Kidney (tissue), 14 donors: ENCODE measurements around the gene ITGAX. TPM values are rescaled to one million over a fixed set of nuclear protein-coding genes. Genes with fewer than 3 reads are reported as not detected.

Experiments
- DNase-seq, 5 donors: peaks; one replicate each; pipeline ENCODE4 v3.0.0-alpha.2; 2013 to 2020
- FAIRE-seq: peaks from 2 replicates; lab custom pipeline; 2012; peaks lifted over from hg19 to GRCh38; lab: Jason Lieb, UNC
- H3K27ac ChIP-seq, 2 donors: one replicate each; pipeline ENCODE4 v1.7.0; 2013; ENCODE audit warnings: low read depth in 2 of 2, low read length in 2 of 2, inconsistent platforms in 1 of 2
- H3K27me3 ChIP-seq: one replicate; pipeline ENCODE4 v1.7.1; 2013; ENCODE audit warnings: low read length, inconsistent platforms; ENCODE audit not compliant: control insufficient read depth, insufficient read depth
- H3K36me3 ChIP-seq, 3 donors: one replicate each; pipeline versions ENCODE4 v1.7.0 to v1.7.1; 2013; ENCODE audit warnings: low read length in 3 of 3, control low read depth in 1 of 3, inconsistent platforms in 1 of 3; ENCODE audit not compliant: insufficient read depth in 3 of 3, control insufficient read depth in 2 of 3
- H3K4me1 ChIP-seq, 3 donors: one replicate each; pipeline versions ENCODE4 v1.7.0 to v1.7.1; 2013; ENCODE audit warnings: low read length in 3 of 3, inconsistent platforms in 1 of 3, low read depth in 1 of 3; ENCODE audit not compliant: control insufficient read depth in 2 of 3, insufficient read depth in 2 of 3
- H3K4me3 ChIP-seq, 3 donors: one replicate each; pipeline versions ENCODE4 v1.7.0 to v1.8.1; 2013; ENCODE audit warnings: low read length in 3 of 3, control low read depth in 1 of 3, inconsistent platforms in 1 of 3
- H3K9ac ChIP-seq, 3 donors: one replicate each; pipeline versions ENCODE4 v1.7.0 to v1.7.1; 2013; ENCODE audit warnings: low read length in 3 of 3, control low read depth in 1 of 3, inconsistent platforms in 1 of 3
- H3K9me3 ChIP-seq, 3 donors: one replicate each; pipeline versions ENCODE4 v1.7.0 to v1.7.1; 2013; ENCODE audit warnings: low read length in 3 of 3, control low read depth in 1 of 3, inconsistent platforms in 1 of 3; ENCODE audit not compliant: control insufficient read depth in 2 of 3, insufficient read depth in 1 of 3
- intact Hi-C: fragments of 100-400 bp; cut with DNase I; formaldehyde crosslinking; loops from one replicate; pipeline ENCODE4 v1.11.1; 2022
- polyA plus RNA-seq: library from polyadenylated mRNA; stranded (reverse); fragments of 350-450 nt; fragmentation: Illumina TruSeq; extraction: RNeasy Lipid Tissue Mini Kit (QIAGEN cat#74804); gene quantifications from one replicate; pipeline ENCODE4 v1.2.3, GENCODE V29; 2014; ENCODE audit warnings: low read depth, low replicate concordance; ENCODE audit not compliant: insufficient read depth
- total RNA-seq: library from RNA; stranded (reverse); fragmentation: NEBNext Ultra II Directional; extraction: Animal tissue kit (Norgen Biotek cat#: 25700); gene quantifications from one replicate; pipeline ENCODE4 v1.2.1, GENCODE V29; 2021
- TF ChIP-seq, protein P1 (sequence below): IDR thresholded peaks from 3 replicates; pipeline ENCODE4 v1.5.1; 2012; ENCODE audit warnings: mild to moderate bottlenecking, moderate library complexity, borderline replicate concordance; ENCODE audit not compliant: insufficient read depth; ENCODE audit errors: extremely low read depth
- donor health status: control.
- donor health status: control.
- donor health status: control.
- donor health status: control.
- donor health status: control.
- donor health status: DM: yes; HTN: yes; CAD: no.
- donor health status: Normal renal cell carcinoma (clear cell type).

The ITGAX gene
- total and polyA plus RNA-seq, 2 donors from 2014 or later = 0.37 to 11.9 TPM

DNA sequence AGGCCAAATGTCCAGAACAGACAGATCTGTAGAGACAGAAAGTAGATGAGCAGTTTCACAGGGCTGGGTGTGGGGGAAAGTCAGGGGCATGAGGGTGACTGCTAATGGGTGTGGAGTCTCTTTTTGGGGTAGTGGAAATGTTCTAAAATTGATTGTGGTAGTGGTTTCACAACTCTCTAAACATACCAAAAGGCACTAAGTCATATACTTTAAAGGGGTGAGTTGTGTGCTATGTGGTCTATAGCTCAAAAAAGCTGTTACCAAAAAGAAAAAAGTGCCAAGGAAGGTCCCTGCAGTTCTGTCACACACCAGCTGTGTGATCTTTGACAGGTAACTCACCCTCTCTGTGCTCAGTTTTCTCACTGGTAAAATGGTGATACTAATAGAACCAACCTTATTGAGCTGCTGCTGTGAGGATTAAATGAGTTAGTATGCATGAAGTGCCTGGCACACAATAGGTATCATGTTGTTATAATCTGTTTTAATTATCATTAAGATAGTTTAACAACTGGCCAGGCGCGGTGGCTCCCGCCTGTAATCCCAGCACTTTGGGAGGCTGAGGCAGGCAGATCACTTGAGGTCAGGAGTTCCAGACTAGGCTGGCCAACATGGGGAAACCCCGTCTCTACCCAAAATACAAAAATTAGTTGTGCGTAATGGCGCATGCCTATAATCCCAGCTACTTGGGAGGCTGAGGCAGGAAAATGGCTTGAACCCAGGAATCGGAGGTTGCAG lies 10.3 kb downstream of the ITGAX start:
- no peak overlapping the region for H3K4me3 ChIP-seq
- no peak overlapping the region for H3K27ac ChIP-seq
- H3K36me3 ChIP-seq = no peaks in the 10 kb centered on the region
- TF ChIP-seq, protein P1, sequence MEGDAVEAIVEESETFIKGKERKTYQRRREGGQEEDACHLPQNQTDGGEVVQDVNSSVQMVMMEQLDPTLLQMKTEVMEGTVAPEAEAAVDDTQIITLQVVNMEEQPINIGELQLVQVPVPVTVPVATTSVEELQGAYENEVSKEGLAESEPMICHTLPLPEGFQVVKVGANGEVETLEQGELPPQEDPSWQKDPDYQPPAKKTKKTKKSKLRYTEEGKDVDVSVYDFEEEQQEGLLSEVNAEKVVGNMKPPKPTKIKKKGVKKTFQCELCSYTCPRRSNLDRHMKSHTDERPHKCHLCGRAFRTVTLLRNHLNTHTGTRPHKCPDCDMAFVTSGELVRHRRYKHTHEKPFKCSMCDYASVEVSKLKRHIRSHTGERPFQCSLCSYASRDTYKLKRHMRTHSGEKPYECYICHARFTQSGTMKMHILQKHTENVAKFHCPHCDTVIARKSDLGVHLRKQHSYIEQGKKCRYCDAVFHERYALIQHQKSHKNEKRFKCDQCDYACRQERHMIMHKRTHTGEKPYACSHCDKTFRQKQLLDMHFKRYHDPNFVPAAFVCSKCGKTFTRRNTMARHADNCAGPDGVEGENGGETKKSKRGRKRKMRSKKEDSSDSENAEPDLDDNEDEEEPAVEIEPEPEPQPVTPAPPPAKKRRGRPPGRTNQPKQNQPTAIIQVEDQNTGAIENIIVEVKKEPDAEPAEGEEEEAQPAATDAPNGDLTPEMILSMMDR = no peak
- H3K9me3 ChIP-seq = no peaks in the 10 kb centered on the region
- DNase-seq (peak in 1 of 5 donors; percentile 8), FAIRE-seq (no peak)
- no peak overlapping the region for H3K9ac ChIP-seq
- H3K4me1 ChIP-seq = no peaks in the 10 kb centered on the region
- no peaks in the 10 kb centered on the region for H3K27me3 ChIP-seq
- intact Hi-C loops = no loop called here

DNA sequence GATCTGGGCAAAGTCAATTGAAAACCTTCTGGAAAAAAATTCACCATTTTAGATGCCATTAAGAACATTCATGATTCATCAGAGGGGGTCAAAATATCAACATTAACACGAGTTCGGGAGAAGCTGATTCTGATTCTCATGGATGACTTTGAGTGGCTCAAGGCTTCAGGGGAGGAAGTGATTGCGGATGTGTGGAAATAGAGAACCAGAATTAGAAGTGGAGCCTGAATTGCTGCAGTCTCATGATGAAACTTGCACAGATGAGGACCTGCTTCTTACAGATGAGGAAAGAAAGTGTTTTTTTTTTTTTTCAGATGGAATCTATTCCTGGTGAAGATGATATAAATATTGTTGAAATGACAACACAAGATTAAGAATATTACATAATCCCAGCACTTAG lies 12.9 kb downstream of the ITGAX start:
- intact Hi-C loops = no loop called here
- Histone ChIP-seq H3K27ac (no peak overlapping the region), H3K4me3 (no peak overlapping the region), H3K36me3 (no peaks in the 10 kb centered on the region), H3K4me1 (no peaks in the 10 kb centered on the region), H3K9ac (no peak overlapping the region), H3K9me3 (no peaks in the 10 kb centered on the region), H3K27me3 (no peaks in the 10 kb centered on the region)
- FAIRE-seq = no peak
- TF ChIP-seq, protein P1 = no peak
- DNase-seq = no peak

DNA sequence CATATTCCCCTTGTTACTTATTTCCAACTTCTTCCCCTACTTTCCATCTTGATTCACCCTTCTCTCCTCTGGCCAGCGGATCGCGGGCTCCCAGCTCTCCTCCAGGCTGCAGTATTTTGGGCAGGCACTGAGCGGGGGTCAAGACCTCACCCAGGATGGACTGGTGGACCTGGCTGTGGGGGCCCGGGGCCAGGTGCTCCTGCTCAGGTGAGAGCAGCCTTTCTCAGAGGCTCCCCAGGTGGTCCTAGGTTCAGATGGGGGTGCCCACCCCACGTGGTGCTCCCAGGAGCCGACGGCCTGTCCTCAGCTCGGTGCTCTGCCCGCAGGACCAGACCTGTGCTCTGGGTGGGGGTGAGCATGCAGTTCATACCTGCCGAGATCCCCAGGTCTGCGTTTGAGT lies 16.0 kb downstream of the ITGAX start:
- no peaks in the 10 kb centered on the region for H3K36me3 ChIP-seq
- no peak overlapping the region for H3K27ac ChIP-seq
- H3K4me3 ChIP-seq = no peak overlapping the region
- no peaks in the 10 kb centered on the region for H3K4me1 ChIP-seq
- TF ChIP-seq, protein P1 = no peak
- FAIRE-seq (no peak), DNase-seq (peak in 1 of 5 donors; percentile 51)
- intact Hi-C loops = no loop called here
- H3K9me3 ChIP-seq = peaks cover 0 to 4% (median 0%) of the 10 kb centered on the region in 3 donors
- H3K9ac ChIP-seq = no peak overlapping the region
- no peaks in the 10 kb centered on the region for H3K27me3 ChIP-seq
